22Rv1 (cell line): ENCODE measurements around the gene RCAN2.

Source experiments
- ZFX ChIP-seq: fragments of 450-650 bp; IDR thresholded peaks from 2 replicates; pipeline ENCODE4 v1.6.1; 2017; ENCODE audit warnings: antibody characterized with exemption, borderline replicate concordance
- TF ChIP-seq, protein P1 (sequence below): fragments of 450-650 bp; IDR thresholded peaks from 2 replicates; pipeline ENCODE4 v1.5.1; 2017; ENCODE audit warnings: mild to moderate bottlenecking

DNA sequence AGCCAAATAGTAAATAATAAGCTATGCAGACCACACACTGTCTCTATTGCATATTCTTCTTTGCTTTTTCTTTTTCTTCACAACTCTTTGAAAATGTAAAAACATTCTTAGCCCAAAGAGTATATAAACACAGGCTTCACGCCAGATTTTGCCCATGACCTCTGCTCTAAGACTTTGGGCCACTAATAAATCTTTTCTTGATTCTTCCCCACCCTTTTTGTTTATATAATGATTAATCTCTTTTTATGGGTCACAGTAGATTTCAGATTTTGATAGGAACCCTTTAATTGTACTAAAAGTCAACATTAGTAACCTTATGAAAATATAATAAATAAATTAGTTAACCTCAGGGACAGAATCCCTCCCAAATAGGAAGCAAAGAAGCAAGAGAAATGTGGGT, 304.7 kb downstream of the RCAN2 start:
- TF ChIP-seq, protein P1, sequence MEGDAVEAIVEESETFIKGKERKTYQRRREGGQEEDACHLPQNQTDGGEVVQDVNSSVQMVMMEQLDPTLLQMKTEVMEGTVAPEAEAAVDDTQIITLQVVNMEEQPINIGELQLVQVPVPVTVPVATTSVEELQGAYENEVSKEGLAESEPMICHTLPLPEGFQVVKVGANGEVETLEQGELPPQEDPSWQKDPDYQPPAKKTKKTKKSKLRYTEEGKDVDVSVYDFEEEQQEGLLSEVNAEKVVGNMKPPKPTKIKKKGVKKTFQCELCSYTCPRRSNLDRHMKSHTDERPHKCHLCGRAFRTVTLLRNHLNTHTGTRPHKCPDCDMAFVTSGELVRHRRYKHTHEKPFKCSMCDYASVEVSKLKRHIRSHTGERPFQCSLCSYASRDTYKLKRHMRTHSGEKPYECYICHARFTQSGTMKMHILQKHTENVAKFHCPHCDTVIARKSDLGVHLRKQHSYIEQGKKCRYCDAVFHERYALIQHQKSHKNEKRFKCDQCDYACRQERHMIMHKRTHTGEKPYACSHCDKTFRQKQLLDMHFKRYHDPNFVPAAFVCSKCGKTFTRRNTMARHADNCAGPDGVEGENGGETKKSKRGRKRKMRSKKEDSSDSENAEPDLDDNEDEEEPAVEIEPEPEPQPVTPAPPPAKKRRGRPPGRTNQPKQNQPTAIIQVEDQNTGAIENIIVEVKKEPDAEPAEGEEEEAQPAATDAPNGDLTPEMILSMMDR, result no peak
- no peak for TF ChIP-seq ZFX
